Measurements from ENCODE around the gene OR10R2.
A peak's percentile ranks its signal among the peaks of the same experiment; 100 is the strongest.

The OR10R2 gene

GRCh38 chr1:158520021-158520420, 48.0 kb downstream of the OR10R2 start:
- H3K4me3 ChIP-seq (ENCODE audit: low read depth, low read length), result no peak overlapping the region
- TF ChIP-seq MAX (IDR thresholded peaks at IDR 0.05; ENCODE audit: low read depth, low read length) (no peak), MYC (IDR thresholded peaks at IDR 0.05; ENCODE audit: low read depth, low read length) (no peak), CTCF (IDR thresholded peaks at IDR 0.05; ENCODE audit: low read depth, low read length) (no peak), POLR2A (IDR thresholded peaks at IDR 0.05; ENCODE audit: extremely low read depth, insufficient read length) (no peak)
- no peak for DNase-seq (ENCODE audit: low read depth)

- no peak for TF ChIP-seq MAX (IDR thresholded peaks at IDR 0.05; ENCODE audit: low read depth, low read length)
- TF ChIP-seq CTCF (IDR thresholded peaks at IDR 0.05; ENCODE audit: low read depth, low read length), result no peak
- no peak for TF ChIP-seq POLR2A (IDR thresholded peaks at IDR 0.05; ENCODE audit: extremely low read depth, insufficient read length)
- no peak for TF ChIP-seq MYC (IDR thresholded peaks at IDR 0.05; ENCODE audit: low read depth, low read length)
- no peak overlapping the region for H3K4me3 ChIP-seq (ENCODE audit: low read depth, low read length)
- DNase-seq (ENCODE audit: low read depth), result no peak
Observed at GRCh38 chr1:158520955-158521665, 49.1 kb downstream of the OR10R2 start.

GRCh38 chr1:158521666-158522058, 49.6 kb downstream of the OR10R2 start:
- no peak for DNase-seq (ENCODE audit: low read depth)
- no peak for TF ChIP-seq MYC (IDR thresholded peaks at IDR 0.05; ENCODE audit: low read depth, low read length)
- no peak overlapping the region for H3K4me3 ChIP-seq (ENCODE audit: low read depth, low read length)

GRCh38 chr1:158527190-158527815, 55.3 kb downstream of the OR10R2 start:
- DNase-seq (ENCODE audit: low read depth), result peak; percentile 27
- no peak overlapping the region for H3K4me3 ChIP-seq (ENCODE audit: low read depth, low read length)
- TF ChIP-seq POLR2A (IDR thresholded peaks at IDR 0.05; ENCODE audit: extremely low read depth, insufficient read length) (no peak), MAX (IDR thresholded peaks at IDR 0.05; ENCODE audit: low read depth, low read length) (no peak), CTCF (IDR thresholded peaks at IDR 0.05; ENCODE audit: low read depth, low read length) (no peak), MYC (IDR thresholded peaks at IDR 0.05; ENCODE audit: low read depth, low read length) (no peak)
